H9 (cell line): Measurements from ENCODE around the gene CDH23. TPM values are rescaled to one million over a fixed set of nuclear protein-coding genes. Genes with fewer than 3 reads are reported as not detected.

Source experiments
- DNase-seq: peaks from one replicate; pipeline ENCODE4 v3.0.0-alpha.2; 2017
- H2AFZ ChIP-seq: one replicate; pipeline ENCODE4 v1.6.1; 2013; ENCODE audit warnings: mild to moderate bottlenecking, low read length, control low read depth, moderate library complexity
- H2AK5ac ChIP-seq: 2 replicates; pipeline ENCODE4 v1.6.1; 2013; ENCODE audit warnings: low read length, control low read depth, mixed read lengths; ENCODE audit not compliant: insufficient read length
- H2BK120ac ChIP-seq: one replicate; pipeline ENCODE4 v1.6.1; 2013; ENCODE audit warnings: low read depth, mild to moderate bottlenecking, low read length, control low read depth, inconsistent platforms; ENCODE audit not compliant: poor library complexity, severe bottlenecking
- H2BK12ac ChIP-seq: 2 replicates; pipeline ENCODE4 v1.6.1; 2013; ENCODE audit warnings: low read length, control low read depth, mixed read lengths, low read depth; ENCODE audit not compliant: insufficient read length
- H2BK15ac ChIP-seq: 2 replicates; pipeline ENCODE4 v1.6.1; 2013; ENCODE audit warnings: low read depth, low read length, control low read depth
- H2BK20ac ChIP-seq: one replicate; pipeline ENCODE4 v1.6.1; 2013; ENCODE audit warnings: low read depth, mild to moderate bottlenecking, low read length, control low read depth, inconsistent platforms; ENCODE audit not compliant: poor library complexity, severe bottlenecking
- H2BK5ac ChIP-seq: 2 replicates; pipeline ENCODE4 v1.6.1; 2013; ENCODE audit warnings: low read length, control low read depth, mixed read lengths; ENCODE audit not compliant: insufficient read length
- H3K14ac ChIP-seq: 2 replicates; pipeline ENCODE4 v1.6.1; 2013; ENCODE audit warnings: low read length, control low read depth; ENCODE audit not compliant: insufficient read depth
- H3K18ac ChIP-seq: 2 replicates; pipeline ENCODE4 v1.6.1; 2013; ENCODE audit warnings: low read depth, mild to moderate bottlenecking, mixed read lengths, low read length, control low read depth; ENCODE audit not compliant: insufficient read length
- H3K23ac ChIP-seq: 2 replicates; pipeline ENCODE4 v1.6.1; 2013; ENCODE audit warnings: low read length, control low read depth, mixed read lengths, low read depth; ENCODE audit not compliant: insufficient read length
- H3K23me2 ChIP-seq: 2 replicates; pipeline ENCODE4 v1.6.1; 2013; ENCODE audit warnings: low read depth, mild to moderate bottlenecking, mixed read lengths, low read length, control low read depth; ENCODE audit not compliant: insufficient read length, poor library complexity, severe bottlenecking
- H3K27ac ChIP-seq: 2 replicates; pipeline ENCODE4 v1.5.1; 2013; ENCODE audit warnings: low read length, control low read depth, mixed read lengths, low read depth; ENCODE audit not compliant: insufficient read length
- H3K27me3 ChIP-seq: 2 replicates; pipeline ENCODE4 v1.6.1; 2013; ENCODE audit warnings: low read length, control low read depth, inconsistent platforms; ENCODE audit not compliant: insufficient read depth
- H3K4ac ChIP-seq: 2 replicates; pipeline ENCODE4 v1.6.1; 2013; ENCODE audit warnings: low read depth, mild to moderate bottlenecking, control low read depth, inconsistent platforms, low read length, moderate library complexity
- H3K4me1 ChIP-seq: 2 replicates; pipeline ENCODE4 v1.6.1; 2013; ENCODE audit warnings: low read length, control low read depth, inconsistent platforms; ENCODE audit not compliant: insufficient read depth
- H3K4me2 ChIP-seq: 2 replicates; pipeline ENCODE4 v1.6.1; 2013; ENCODE audit warnings: low read length, control low read depth, mixed read lengths; ENCODE audit not compliant: insufficient read length, insufficient read depth
- H3K56ac ChIP-seq: 2 replicates; pipeline ENCODE4 v1.6.1; 2013; ENCODE audit warnings: low read depth, mild to moderate bottlenecking, mixed read lengths, low read length, control low read depth; ENCODE audit not compliant: insufficient read length
- H3K79me1 ChIP-seq: 2 replicates; pipeline ENCODE4 v1.6.1; 2013; ENCODE audit warnings: low read depth, mild to moderate bottlenecking, moderate library complexity, low read length, control low read depth, inconsistent platforms; ENCODE audit not compliant: insufficient read depth, poor library complexity, severe bottlenecking
- H3K79me2 ChIP-seq: 2 replicates; pipeline ENCODE4 v1.6.1; 2013; ENCODE audit warnings: low read length, control low read depth, inconsistent platforms; ENCODE audit not compliant: insufficient read depth
- H3K9ac ChIP-seq: 2 replicates; pipeline ENCODE4 v1.6.1; 2013; ENCODE audit warnings: low read length, control low read depth, mixed read lengths; ENCODE audit not compliant: insufficient read length; ENCODE audit errors: extremely low read depth
- H3K9me3 ChIP-seq: one replicate; pipeline ENCODE4 v1.6.1; 2013; ENCODE audit warnings: low read depth, low read length, inconsistent platforms; ENCODE audit not compliant: control insufficient read depth
- H3T11ph ChIP-seq: one replicate; pipeline ENCODE4 v1.6.1; 2013; ENCODE audit warnings: mild to moderate bottlenecking, low read length, control low read depth, inconsistent platforms
- H4K20me1 ChIP-seq: one replicate; pipeline ENCODE4 v1.6.1; 2013; ENCODE audit not compliant: control insufficient read depth, insufficient read length, insufficient read depth
- H4K5ac ChIP-seq: 2 replicates; pipeline ENCODE4 v1.6.1; 2013; ENCODE audit warnings: low read depth, mild to moderate bottlenecking, mixed read lengths, low read length, control low read depth; ENCODE audit not compliant: insufficient read length
- H4K8ac ChIP-seq: replicated peaks from 2 replicates; pipeline ENCODE4 v1.6.1; 2013; ENCODE audit warnings: low read length, control low read depth, mixed read lengths, low read depth; ENCODE audit not compliant: insufficient read length
- H4K91ac ChIP-seq: 2 replicates; pipeline ENCODE4 v1.6.1; 2013; ENCODE audit warnings: low read depth, mild to moderate bottlenecking, moderate library complexity, mixed read lengths, low read length, control low read depth; ENCODE audit not compliant: insufficient read length
- H3K27ac Mint-ChIP-seq, 3 experiments: 2 replicates in 2 of 3; 3 replicates in 1 of 3; pipeline ENCODE4 v1.8.0; 2020 to 2021; ENCODE audit warnings: mixed read lengths in 3 of 3, mild to moderate bottlenecking in 1 of 3, moderate library complexity in 1 of 3
- H3K27me3 Mint-ChIP-seq: 2 replicates; pipeline ENCODE4 v1.8.0; 2021; ENCODE audit warnings: low read depth, mild to moderate bottlenecking, moderate library complexity, mixed read lengths
- H3K36me3 Mint-ChIP-seq, 3 experiments: 2 replicates in 2 of 3; 3 replicates in 1 of 3; pipeline ENCODE4 v1.8.0; 2020 to 2021; ENCODE audit warnings: low read depth in 3 of 3, mixed read lengths in 3 of 3; ENCODE audit not compliant: insufficient read depth in 1 of 3
- H3K4me1 Mint-ChIP-seq, 2 experiments: 2 replicates each; pipeline ENCODE4 v1.8.0; 2020; ENCODE audit warnings: mixed read lengths in 2 of 2
- H3K4me3 Mint-ChIP-seq, 2 experiments: 2 replicates in 1 of 2; 3 replicates in 1 of 2; pipeline ENCODE4 v1.8.0; 2020 to 2021; ENCODE audit warnings: mild to moderate bottlenecking in 2 of 2, mixed read lengths in 2 of 2, moderate library complexity in 1 of 2
- H3K9me3 Mint-ChIP-seq, 2 experiments: 2 replicates in 1 of 2; 3 replicates in 1 of 2; pipeline ENCODE4 v1.8.0; 2020; ENCODE audit warnings: mild to moderate bottlenecking in 2 of 2, mixed read lengths in 2 of 2, moderate library complexity in 1 of 2
- CTCF ChIP-seq: fragments of 200-600 bp; sonication (generic); conservative IDR thresholded peaks from 3 replicates; pipeline ENCODE4 v1.8.0; 2021; ENCODE audit warnings: antibody characterized with exemption, mild to moderate bottlenecking
- WGBS: extraction: QIAGEN DNeasy Blood & Tissue Kit; methylation state at CpG from one replicate; pipeline ENCODE4 v1.1.7; 2013; ENCODE audit warnings: missing lambda C conversion rate, low lambda C conversion rate, mixed read lengths; ENCODE audit not compliant: insufficient read length; ENCODE audit errors: extremely low coverage; 5-methylcytosine and 5-hydroxymethylcytosine counted together
- total RNA-seq: library from RNA; stranded (reverse); gene quantifications from 2 replicates; pipeline ENCODE4 v1.2.1, GENCODE V29; 2021

CDH23 gene
- total RNA-seq, 1 experiment from 2014 or later = 2.1 TPM

GRCh38 chr10:71811351-71811750, 414.6 kb downstream of the CDH23 start:
- Histone ChIP-seq H3K79me1 (no peaks in the 10 kb centered on the region), H3K56ac (no peak overlapping the region), H4K91ac (no peak overlapping the region), H3K23me2 (no peaks in the 10 kb centered on the region), H3K79me2 (no peaks in the 10 kb centered on the region), H2BK120ac (no peak overlapping the region), H3K27ac (no peak overlapping the region), H2AK5ac (no peak overlapping the region), H3K4me2 (no peak overlapping the region), H2AFZ (no peak overlapping the region), H3K4me1 (no peaks in the 10 kb centered on the region), H3K18ac (no peak overlapping the region), H3T11ph (no peak overlapping the region), H3K4ac (no peak overlapping the region), H3K9ac (no peak overlapping the region), H2BK20ac (no peak overlapping the region), H4K8ac (no peak overlapping the region), H2BK12ac (no peak overlapping the region), H2BK5ac (no peak overlapping the region), H3K9me3 (no peaks in the 10 kb centered on the region), H4K20me1 (no peaks in the 10 kb centered on the region), H3K23ac (no peak overlapping the region), H4K5ac (no peak overlapping the region), H3K14ac (no peak overlapping the region; the same call in 1 of the 2 replicates), H3K27me3 (no peaks in the 10 kb centered on the region), H2BK15ac (no peak overlapping the region)
- no peak for DNase-seq
- no peak overlapping the region for H3K4me3 Mint-ChIP-seq
- H3K9me3 Mint-ChIP-seq = no peaks in the 10 kb centered on the region
- H3K4me1 Mint-ChIP-seq = peaks cover 0 to 2% of the 10 kb centered on the region in 2 experiments; a peak in 2 of 4 replicates
- no peak for TF ChIP-seq CTCF
- peaks cover 10% of the 10 kb centered on the region for H3K27me3 Mint-ChIP-seq
- H3K27ac Mint-ChIP-seq = no peak overlapping the region
- peaks cover 6 to 19% (median 16%) of the 10 kb centered on the region in 3 experiments; a peak in 6 of 7 replicates for H3K36me3 Mint-ChIP-seq
- WGBS = no CpG with 5 or more reads among the region's 19 CpGs
